NCI-H2107 treated with DMSO at 0.1 percent for 48 hours (cell line): ENCODE results near the gene COQ10B.

Source experiments
- DNase-seq: peaks from one replicate; lab custom pipeline; 2025; ENCODE audit not compliant: unreplicated experiment; lab: John Stamatoyannopoulos, UW

The COQ10B gene

DNA sequence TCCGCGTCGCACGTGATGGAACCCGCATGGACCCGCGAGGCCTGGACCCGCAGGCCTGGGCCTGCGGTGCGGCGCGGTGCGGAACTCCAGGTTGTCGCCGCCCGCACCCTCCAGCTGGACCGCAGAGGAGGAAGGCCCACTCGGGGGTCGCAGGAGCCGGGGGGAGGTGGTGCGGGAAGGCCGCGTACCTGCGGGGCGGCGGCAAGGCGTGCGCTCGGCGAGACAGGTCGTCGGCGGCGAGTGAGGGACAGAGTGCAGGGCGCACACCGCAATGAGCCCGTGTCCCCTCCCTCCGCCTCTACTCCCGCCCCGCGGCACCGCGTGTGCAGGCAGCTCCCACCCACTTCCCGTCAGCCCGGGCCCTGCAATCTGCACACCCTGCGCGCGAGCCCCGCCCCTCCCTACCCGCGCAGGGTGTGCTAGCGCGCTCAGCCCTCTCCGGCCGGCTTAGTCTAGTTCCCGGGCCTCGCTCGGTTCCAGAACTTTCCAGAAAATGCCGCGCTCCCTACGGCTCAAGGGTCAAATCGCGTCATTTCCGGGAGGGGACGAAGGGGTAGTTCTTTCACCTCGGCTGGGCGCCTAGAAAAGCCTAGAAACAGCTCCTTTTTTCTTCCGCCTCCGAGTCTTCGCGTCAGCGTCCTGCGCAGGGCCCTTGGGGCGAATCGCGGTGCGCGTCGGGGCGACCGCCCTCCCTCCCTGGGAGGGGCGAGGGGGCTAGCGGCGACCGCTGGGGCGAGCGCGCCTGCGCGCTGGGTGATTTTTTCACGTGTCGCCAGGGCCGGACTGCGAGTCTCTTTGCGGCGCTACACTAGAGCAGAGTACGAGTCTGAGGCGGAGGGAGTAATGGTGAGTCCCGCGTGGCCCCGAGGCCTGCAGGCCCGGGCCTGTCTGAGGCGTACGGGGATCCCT is 46.5 kb downstream of the COQ10B start, which contains the start of the genes HSPD1 and HSPE1:
Gene HSPD1 (minus strand): TSS at position 247 of the 909 bp plus-strand sequence. CDS start 992 bp downstream, outside the sequence.
Gene HSPE1 (plus strand): TSS at position 786 of the 909 bp plus-strand sequence. CDS start 58 bp downstream, at position 844.
- peak; percentile 94 for DNase-seq

DNA sequence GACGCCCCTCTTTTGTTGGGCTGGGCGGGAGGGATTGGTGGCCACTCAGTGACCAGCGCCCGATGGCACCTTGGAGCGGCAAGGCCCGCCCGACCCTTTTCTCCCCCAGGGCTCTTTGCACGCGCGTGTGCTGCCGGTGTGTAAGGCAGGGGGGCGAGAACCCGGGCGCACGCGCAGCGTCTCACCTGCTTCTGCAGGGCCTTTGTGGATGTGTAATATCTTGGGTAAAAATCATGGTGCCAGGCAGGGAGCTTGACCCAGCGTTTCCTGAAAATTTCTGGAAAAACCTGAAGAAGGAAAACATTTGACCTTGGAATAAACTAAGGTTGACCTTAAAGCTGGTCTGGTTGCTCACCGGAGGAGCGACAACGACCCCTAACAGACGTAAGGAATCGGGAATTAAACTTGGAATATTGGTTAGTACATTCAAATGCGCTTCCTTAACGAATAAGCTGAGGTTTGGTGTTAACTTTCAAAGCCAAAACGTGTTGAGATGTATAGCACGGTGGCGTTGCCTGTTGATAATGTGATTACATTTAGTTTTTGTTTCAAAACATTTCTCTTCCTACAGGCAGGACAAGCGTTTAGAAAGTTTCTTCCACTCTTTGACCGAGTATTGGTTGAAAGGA is 47.3 kb downstream of the COQ10B start:
- peak; percentile 49 for DNase-seq

DNA sequence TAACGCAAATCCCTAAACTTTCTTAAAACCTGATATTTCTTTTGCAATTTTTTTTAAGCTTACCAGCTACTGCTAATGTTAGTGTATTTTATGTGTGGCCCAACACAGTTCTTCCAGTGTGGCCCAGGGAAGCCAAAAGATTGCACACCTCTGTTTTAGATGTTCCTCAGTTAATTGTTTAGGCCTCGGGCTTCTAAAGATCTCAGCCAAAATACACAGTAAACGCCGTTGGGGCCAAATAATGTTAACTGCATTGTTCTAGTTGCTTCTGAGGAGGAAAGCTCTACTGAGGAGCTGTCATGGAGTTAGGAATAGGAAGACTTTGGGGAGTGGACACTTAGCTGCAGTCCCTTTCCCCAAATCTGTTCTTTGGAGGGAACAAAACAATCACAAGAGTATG is 48.8 kb downstream of the COQ10B start:
- no peak for DNase-seq

- no peak for DNase-seq
These were observed 49.3 kb downstream of the COQ10B start for GRCh38 chr2:197502685-197503084.

DNA sequence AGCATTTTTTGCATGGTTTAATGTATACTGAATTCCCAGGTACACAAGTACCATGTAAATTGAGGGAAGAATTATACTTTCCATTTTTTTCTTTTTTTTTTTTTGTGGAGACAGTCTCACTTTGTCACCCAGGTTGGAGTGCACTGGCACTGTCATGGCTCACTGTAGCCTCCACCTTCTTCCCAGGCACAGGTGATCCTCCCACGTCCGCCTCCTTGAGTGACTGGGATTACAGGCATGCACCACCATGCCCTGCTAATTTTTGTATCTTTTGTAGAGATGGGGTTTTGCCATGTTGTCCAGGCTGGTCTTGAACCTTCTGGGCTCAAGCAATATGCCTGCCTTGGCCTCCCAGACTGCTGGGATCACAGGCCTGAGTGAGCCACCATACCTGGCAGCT is 50.6 kb downstream of the COQ10B start:
- DNase-seq = no peak

DNA sequence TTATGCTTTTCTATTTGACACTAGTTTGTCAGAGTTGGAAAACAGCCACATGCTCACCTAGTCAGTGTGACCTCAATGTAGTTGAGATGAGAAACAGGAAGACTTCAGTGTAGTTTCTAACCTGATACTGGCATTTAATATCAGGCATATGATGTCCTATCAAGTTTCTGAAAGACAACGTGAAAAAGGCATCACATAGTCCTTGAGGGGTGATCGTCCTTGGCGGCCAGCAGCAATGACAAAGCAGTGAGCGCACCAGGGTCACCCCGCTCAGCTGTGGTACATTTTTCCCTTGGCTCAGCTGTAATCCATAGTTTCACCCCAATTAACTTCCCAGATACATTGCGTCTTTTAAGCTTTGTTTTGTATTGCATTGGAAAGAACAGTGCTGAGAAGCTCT is 51.2 kb downstream of the COQ10B start:
- no peak for DNase-seq

- no peak for DNase-seq
These were observed 53.3 kb downstream of the COQ10B start for GRCh38 chr2:197506658-197507057.

- no peak for DNase-seq
These were observed 60.6 kb downstream of the COQ10B start for GRCh38 chr2:197513915-197514314.

- DNase-seq = peak; percentile 65
These were observed 61.4 kb downstream of the COQ10B start for GRCh38 chr2:197514754-197515153.

GRCh38 chr2:197515315-197515738 is 62.0 kb downstream of the COQ10B start:
- no peak for DNase-seq

DNA sequence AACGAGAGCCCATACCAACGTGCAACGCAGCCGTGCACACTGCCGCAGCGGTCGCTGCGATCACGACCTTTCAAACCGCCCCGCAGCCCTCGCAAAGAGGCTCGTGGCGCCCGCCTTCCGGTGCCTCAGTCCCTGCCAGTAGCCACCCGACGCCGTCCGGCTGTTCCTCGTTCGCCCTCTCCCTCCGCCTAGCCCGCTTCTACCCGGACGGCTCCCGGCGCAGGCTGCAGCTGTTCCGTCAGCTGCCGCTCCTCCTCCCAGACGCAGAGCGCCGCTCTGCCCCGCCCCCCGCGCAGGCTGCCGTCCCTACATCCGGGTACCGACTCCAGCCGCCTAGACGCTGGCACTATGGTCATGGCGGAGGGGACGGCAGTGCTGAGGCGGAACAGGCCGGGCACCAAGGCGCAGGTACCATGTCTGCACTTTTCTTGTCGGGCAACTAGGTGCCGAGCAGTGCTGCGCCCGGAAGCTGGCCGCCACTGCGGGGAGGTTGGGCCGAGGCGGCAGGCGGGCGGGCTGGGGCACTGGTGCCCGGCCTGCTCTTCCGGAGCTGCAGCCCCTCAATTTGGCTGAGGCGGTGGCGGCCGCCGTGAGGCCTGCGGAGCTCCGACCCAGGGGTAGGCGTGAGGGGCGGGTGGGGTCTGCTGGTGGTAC is 62.5 kb downstream of the COQ10B start, which contains the start of gene MOB4:
Gene MOB4 (plus strand): TSS at position 328 of the 654 bp plus-strand sequence. CDS start 21 bp downstream, at position 349.
- DNase-seq = peak; percentile 85

- no peak for DNase-seq
These were observed 63.0 kb downstream of the COQ10B start for GRCh38 chr2:197516393-197516761.

- DNase-seq = no peak
These were observed 63.8 kb downstream of the COQ10B start for GRCh38 chr2:197517150-197517549.
